OCI-LY7 (cell line): Measurements from ENCODE around the gene PHAF1.

Source experiments
- EZH2phosphoT487 ChIP-seq: fragments of 200-600 bp; sonication (generic); IDR thresholded peaks from 2 replicates; pipeline ENCODE4 v1.6.1; 2018; ENCODE audit warnings: low read depth, borderline replicate concordance, mild to moderate bottlenecking, mixed run types, antibody characterized with exemption, low read length, moderate library complexity, mixed read lengths
- TF ChIP-seq, protein P1 (sequence below): fragments of 200-600 bp; sonication (generic); conservative IDR thresholded peaks from 2 replicates; pipeline ENCODE4 v1.5.1; 2014; ENCODE audit warnings: mild to moderate bottlenecking, antibody characterized with exemption, low read length, moderate library complexity, mixed read lengths

DNA sequence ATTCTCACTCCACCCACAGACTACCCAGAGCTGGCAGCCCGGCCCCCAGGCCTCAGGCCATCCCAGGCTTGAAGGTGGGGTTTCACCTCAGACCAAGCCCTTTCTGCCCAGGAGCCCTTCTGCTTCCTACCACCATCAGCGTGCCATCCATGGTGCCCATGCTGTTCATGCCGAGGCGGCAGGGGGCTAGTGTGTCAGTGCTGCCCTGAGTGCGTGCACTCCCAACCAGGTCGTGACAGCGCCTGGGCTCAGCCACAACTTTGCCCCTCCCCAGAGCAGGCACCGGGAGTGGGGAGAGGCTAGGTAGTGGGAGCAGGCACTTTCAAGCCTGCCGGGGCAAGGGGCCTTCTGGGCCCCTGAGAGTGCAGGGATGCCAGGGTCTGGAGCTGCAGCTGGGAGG is 32.6 kb downstream of the PHAF1 start:
- TF ChIP-seq EZH2phosphoT487 = no peak
- TF ChIP-seq, protein P1, sequence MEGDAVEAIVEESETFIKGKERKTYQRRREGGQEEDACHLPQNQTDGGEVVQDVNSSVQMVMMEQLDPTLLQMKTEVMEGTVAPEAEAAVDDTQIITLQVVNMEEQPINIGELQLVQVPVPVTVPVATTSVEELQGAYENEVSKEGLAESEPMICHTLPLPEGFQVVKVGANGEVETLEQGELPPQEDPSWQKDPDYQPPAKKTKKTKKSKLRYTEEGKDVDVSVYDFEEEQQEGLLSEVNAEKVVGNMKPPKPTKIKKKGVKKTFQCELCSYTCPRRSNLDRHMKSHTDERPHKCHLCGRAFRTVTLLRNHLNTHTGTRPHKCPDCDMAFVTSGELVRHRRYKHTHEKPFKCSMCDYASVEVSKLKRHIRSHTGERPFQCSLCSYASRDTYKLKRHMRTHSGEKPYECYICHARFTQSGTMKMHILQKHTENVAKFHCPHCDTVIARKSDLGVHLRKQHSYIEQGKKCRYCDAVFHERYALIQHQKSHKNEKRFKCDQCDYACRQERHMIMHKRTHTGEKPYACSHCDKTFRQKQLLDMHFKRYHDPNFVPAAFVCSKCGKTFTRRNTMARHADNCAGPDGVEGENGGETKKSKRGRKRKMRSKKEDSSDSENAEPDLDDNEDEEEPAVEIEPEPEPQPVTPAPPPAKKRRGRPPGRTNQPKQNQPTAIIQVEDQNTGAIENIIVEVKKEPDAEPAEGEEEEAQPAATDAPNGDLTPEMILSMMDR = no peak
